ENCODE results near the gene CD63. TPM values are rescaled to one million over a fixed set of nuclear protein-coding genes. Genes with fewer than 3 reads are reported as not detected.
A peak's percentile ranks its signal among the peaks of the same experiment; 100 is the strongest.

CD63 gene
- total and polyA plus RNA-seq, 8 donors = 71.2 to 1,329 (median 464) TPM

DNA sequence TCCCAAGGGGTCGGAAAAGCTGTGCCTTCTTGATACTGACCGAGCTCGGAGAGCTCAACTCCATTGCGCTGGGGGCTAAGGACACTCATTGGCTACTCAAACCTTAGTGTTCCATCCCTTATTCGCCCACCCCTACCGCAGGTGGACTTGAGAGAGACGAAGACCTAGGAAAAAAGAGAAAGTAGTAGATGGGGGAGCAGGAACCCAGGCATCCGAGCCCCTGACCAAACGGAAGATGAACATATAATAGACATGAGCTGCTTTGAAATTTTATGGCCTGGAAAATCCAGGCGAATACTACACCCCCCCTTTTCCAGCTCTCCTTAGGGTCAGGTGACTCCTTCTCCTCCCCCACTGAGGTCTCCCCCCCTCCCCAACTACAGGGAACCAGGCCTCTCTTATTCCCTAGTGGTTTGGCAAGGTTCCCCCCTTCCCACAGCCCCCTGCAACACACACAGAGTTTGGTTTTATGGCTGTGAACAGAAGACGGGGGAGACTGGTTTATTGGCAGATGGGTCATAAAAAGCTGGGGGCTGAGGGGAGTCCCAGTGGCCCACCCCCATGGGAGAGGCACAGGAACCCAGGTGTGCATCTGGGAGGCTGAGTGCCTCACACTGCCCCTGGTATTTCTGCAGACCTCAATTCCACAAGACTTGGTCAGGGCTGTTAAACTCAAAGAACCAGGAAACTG, 15.7 kb upstream of the CD63 start:
- Histone ChIP-seq H3K27ac (peak overlapping the region in 3 of 5 donors; percentile 16 to 79 (median 62)), H3K27me3 (peaks cover 0 to 38% (median 0%) of the 10 kb centered on the region in 3 donors), H3K4me1 (peaks cover 14 to 39% (median 38%) of the 10 kb centered on the region in 4 donors), H3K9me3 (no peaks in the 10 kb centered on the region), H3K36me3 (peaks cover 0 to 10% (median 6%) of the 10 kb centered on the region in 4 donors), H3K4me3 (peak overlapping the region; percentile 59 to 74 (median 61))
- intact Hi-C loops (cut with DNase I; ENCODE audit: low total_unique reads) = loop anchor here (5.0 to 10.0 kb wide), 2 partner anchors 50 to 193 kb away; no protein-coding TSS in a partner anchor
- DNase-seq = no peak
- 18 to 27% (median 24%) methylated on average over 11 of the region's 11 CpGs for WGBS, 5 donors
- TF ChIP-seq POLR2A (IDR thresholded peaks at IDR 0.05) (no peak), POLR2AphosphoS5 (IDR thresholded peaks at IDR 0.05) (no peak), EP300 (IDR thresholded peaks at IDR 0.05) (no peak)
- TF ChIP-seq, protein P1, sequence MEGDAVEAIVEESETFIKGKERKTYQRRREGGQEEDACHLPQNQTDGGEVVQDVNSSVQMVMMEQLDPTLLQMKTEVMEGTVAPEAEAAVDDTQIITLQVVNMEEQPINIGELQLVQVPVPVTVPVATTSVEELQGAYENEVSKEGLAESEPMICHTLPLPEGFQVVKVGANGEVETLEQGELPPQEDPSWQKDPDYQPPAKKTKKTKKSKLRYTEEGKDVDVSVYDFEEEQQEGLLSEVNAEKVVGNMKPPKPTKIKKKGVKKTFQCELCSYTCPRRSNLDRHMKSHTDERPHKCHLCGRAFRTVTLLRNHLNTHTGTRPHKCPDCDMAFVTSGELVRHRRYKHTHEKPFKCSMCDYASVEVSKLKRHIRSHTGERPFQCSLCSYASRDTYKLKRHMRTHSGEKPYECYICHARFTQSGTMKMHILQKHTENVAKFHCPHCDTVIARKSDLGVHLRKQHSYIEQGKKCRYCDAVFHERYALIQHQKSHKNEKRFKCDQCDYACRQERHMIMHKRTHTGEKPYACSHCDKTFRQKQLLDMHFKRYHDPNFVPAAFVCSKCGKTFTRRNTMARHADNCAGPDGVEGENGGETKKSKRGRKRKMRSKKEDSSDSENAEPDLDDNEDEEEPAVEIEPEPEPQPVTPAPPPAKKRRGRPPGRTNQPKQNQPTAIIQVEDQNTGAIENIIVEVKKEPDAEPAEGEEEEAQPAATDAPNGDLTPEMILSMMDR (IDR thresholded peaks at IDR 0.05) = no peak

- WGBS, 5 donors = 0 to 1% (median 1%) methylated on average over 18 to 73 of the region's 73 CpGs
- DNase-seq = peak; percentile 60 to 89
These were observed 14.9 kb upstream of the CD63 start for GRCh38 chr12:55743406-55744339.

DNA sequence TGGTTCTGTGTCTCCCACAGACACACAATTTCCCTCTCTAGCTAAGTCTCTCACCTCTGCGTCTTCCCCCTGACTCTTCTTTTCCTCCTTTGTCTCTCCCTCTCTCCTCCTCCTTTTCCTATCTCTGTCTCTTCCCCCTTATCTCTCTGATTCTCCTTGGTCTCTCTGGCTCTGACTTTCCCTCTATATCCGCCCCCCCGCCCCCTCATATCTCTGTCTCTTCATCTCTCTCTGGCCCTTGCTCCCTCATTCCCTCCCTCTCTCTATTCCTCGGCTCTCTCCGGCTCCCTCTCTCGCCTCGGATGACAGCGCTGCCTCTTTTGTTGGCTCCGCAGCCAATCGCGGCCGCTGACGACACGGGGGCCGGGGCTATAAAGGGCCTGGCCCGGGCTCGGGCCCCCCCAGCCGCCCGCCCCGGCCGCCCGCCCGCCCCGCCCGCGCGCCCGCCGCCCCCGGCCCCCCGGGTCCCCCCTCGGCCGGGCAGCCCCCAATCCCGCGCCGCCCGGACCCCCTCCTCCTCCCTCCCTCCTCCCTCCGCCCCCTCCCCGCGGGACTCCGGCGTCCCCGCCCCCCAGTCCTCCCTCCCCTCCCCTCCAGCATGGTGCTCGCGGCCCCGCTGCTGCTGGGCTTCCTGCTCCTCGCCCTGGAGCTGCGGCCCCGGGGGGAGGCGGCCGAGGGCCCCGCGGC, 14.1 kb upstream of the CD63 start, which contains the start of gene GDF11:
GDF11 (plus strand) TSS at position 404 of the 687 bp plus-strand sequence; CDS start at position 599, 195 bp downstream.
- Histone ChIP-seq H3K4me3 (peak within 1 kb of the TSS; percentile 59 to 74 (median 61)), H3K4me1 (peaks cover 20 to 50% (median 46%) of the 10 kb centered on the region in 4 donors), H3K36me3 (no peaks in the 10 kb centered on the region), H3K9me3 (no peaks in the 10 kb centered on the region), H3K27ac (peak within 1 kb of the TSS; percentile 54 to 79 (median 65)), H3K27me3 (peaks cover 0 to 38% (median 0%) of the 10 kb centered on the region in 3 donors)
- 0 to 2% (median 1%) methylated on average over 14 to 43 of the region's 53 CpGs for WGBS, 5 donors
- TF ChIP-seq EP300 (IDR thresholded peaks at IDR 0.05) = no peak
- TF ChIP-seq POLR2A (IDR thresholded peaks at IDR 0.05) = no peak
- TF ChIP-seq POLR2AphosphoS5 (IDR thresholded peaks at IDR 0.05) = peak; percentile 63 to 77 (median 76)
- TF ChIP-seq, protein P1 (IDR thresholded peaks at IDR 0.05) = no peak
- DNase-seq = peak; percentile 75 to 94
- intact Hi-C loops (cut with DNase I; ENCODE audit: low total_unique reads) = loop anchor here (5.0 to 10.0 kb wide), 2 partner anchors 52 to 194 kb away; no protein-coding TSS in a partner anchor

More at GRCh38 chr12:55743406-55744339, 14.9 kb upstream of the CD63 start:
- Histone ChIP-seq H3K27ac (peak overlapping the region; percentile 49 to 79 (median 62)), H3K27me3 (peaks cover 0 to 38% (median 0%) of the 10 kb centered on the region in 3 donors), H3K36me3 (peaks cover 0 to 4% (median under 1%) of the 10 kb centered on the region in 4 donors), H3K4me3 (peak overlapping the region; percentile 59 to 74 (median 61)), H3K4me1 (peaks cover 14 to 42% (median 39%) of the 10 kb centered on the region in 4 donors), H3K9me3 (no peaks in the 10 kb centered on the region)
- no peak for TF ChIP-seq EP300 (IDR thresholded peaks at IDR 0.05)
- TF ChIP-seq POLR2AphosphoS5 (IDR thresholded peaks at IDR 0.05) = no peak
- no peak for TF ChIP-seq POLR2A (IDR thresholded peaks at IDR 0.05)
- TF ChIP-seq, protein P1 (IDR thresholded peaks at IDR 0.05) = no peak
- intact Hi-C loops (cut with DNase I; ENCODE audit: low total_unique reads) = loop anchor here (5.0 to 10.0 kb wide), 2 partner anchors 51 to 194 kb away; no protein-coding TSS in a partner anchor

Measured in stomach (tissue), 9 donors.